ENCODE results near the gene MPND.

MPND gene

DNA sequence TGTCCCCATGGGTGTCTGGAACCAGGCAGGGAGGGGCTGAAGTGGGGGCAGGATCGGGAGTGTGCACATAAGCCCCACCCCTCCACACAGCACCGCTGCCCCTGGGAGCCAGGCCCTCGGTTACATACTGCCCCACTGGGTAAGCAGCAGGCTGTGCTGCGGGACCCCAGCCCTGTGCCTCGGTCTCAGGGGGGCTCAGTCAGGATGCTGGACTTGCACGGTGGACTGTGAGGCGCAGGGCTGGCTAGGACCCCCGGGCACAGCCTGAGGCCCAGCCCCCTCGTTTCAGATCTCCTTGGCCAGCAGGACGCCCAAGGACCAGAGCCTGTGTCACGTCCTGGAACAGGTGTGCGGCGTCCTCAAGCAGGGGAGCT lies 16.3 kb downstream of the MPND start:
- TF ChIP-seq, protein P1, sequence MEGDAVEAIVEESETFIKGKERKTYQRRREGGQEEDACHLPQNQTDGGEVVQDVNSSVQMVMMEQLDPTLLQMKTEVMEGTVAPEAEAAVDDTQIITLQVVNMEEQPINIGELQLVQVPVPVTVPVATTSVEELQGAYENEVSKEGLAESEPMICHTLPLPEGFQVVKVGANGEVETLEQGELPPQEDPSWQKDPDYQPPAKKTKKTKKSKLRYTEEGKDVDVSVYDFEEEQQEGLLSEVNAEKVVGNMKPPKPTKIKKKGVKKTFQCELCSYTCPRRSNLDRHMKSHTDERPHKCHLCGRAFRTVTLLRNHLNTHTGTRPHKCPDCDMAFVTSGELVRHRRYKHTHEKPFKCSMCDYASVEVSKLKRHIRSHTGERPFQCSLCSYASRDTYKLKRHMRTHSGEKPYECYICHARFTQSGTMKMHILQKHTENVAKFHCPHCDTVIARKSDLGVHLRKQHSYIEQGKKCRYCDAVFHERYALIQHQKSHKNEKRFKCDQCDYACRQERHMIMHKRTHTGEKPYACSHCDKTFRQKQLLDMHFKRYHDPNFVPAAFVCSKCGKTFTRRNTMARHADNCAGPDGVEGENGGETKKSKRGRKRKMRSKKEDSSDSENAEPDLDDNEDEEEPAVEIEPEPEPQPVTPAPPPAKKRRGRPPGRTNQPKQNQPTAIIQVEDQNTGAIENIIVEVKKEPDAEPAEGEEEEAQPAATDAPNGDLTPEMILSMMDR (IDR thresholded peaks at IDR 0.05; ENCODE audit: insufficient read depth, missing control alignments): no peak
- no peak for DNase-seq (ENCODE audit: insufficient read length, low spot score)
- FAIRE-seq: no peak

DNA sequence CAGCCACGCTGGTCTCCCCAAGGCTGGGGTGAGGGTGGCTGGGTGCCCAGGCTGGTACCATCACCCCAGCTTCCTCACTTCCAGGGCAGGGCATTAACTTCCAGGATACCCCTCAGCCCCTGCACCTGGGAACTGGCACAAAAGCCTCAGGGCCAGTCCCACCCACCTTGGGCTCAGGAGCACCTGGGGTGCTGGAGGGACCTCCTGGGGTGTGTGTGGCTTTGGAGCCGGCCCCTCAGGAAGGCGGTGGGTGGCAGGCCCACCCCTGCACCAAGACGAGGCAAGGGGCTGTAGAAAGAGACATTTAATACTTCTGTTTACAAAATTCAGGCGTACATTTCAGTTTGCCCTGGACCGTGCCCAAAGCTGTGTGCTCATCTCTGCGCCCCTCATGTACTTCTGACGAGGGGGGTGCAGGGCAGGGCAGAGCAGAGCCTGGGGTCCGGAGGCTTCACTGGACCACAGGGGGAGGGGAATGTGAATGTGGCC lies 16.8 kb downstream of the MPND start:
- DNase-seq (ENCODE audit: insufficient read length, low spot score) (no peak), FAIRE-seq (no peak)
- TF ChIP-seq, protein P1 (IDR thresholded peaks at IDR 0.05; ENCODE audit: insufficient read depth, missing control alignments): no peak

DNA sequence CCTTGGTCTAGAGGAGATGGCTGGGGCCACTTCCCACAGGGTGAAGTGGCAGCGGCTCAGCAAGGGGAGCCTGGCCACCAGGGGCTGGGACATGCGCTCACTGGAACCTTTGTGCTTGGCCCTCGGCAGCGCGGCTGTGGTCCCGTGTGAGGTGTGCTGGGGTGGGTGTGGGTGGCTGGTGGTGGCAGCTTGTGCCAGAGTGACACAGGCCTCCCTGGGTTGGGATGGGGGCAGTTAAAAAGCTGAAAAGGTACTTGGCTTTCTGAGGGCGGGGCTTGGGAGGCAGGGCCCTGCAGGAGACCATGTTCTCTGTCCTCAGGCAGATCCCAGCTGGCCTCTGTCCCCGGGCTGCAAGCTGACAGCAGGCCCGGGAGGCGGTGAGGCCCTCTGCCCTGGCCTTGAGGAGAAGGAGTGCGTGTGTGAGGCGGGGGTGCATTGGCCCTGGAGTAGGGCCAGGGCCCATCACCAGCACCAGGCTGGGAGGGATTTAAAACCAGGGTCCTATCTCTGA lies 17.3 kb downstream of the MPND start:
- TF ChIP-seq, protein P1 (IDR thresholded peaks at IDR 0.05; ENCODE audit: insufficient read depth, missing control alignments): no peak
- FAIRE-seq: no peak
- DNase-seq (ENCODE audit: insufficient read length, low spot score): no peak

DNA sequence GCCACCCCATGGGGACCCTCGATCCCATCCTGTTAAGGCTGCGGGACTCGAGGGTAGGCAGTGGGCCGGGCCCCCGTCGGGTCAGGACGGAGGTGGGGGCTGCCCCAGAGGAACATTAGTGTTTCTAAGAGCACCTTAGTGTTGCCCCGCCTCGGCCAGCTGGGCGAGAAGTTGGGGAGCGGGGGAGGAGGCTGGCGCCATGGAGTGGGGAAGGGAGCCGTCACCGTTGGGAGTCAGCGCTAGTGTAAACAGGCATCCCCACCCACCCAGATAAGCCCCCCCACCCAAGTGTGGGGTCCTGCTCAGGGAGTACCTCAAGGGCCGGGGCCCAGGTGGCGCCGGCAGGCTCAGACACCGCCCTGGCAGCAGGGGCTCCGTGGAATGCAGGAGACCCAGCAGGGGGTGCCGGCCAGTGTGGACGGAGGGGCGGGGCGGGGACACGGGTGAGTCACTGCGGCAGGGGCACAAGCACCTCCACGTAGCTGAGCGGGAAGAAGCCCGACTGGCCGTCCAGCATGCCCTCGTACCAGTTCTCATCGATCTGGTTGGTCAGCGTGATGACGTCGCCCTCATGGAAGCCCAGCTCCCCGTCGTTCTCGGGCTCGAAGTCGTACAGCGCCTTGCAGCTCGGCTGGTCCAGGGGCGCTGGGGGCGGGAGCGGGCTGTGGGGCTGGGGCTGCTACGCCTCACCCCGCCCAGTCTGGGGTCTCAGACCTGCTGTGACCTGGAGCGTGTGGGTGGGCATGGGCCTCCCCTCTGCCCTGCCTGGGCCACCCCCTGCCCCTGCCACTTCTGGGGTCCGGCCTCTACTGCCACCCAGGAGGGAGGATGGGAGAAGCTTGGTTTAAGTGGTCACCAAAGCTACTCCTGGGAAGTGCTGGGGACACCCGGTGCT lies 18.0 kb downstream of the MPND start:
- no peak for FAIRE-seq
- DNase-seq (ENCODE audit: insufficient read length, low spot score): no peak
- TF ChIP-seq, protein P1 (IDR thresholded peaks at IDR 0.05; ENCODE audit: insufficient read depth, missing control alignments): no peak

DNA sequence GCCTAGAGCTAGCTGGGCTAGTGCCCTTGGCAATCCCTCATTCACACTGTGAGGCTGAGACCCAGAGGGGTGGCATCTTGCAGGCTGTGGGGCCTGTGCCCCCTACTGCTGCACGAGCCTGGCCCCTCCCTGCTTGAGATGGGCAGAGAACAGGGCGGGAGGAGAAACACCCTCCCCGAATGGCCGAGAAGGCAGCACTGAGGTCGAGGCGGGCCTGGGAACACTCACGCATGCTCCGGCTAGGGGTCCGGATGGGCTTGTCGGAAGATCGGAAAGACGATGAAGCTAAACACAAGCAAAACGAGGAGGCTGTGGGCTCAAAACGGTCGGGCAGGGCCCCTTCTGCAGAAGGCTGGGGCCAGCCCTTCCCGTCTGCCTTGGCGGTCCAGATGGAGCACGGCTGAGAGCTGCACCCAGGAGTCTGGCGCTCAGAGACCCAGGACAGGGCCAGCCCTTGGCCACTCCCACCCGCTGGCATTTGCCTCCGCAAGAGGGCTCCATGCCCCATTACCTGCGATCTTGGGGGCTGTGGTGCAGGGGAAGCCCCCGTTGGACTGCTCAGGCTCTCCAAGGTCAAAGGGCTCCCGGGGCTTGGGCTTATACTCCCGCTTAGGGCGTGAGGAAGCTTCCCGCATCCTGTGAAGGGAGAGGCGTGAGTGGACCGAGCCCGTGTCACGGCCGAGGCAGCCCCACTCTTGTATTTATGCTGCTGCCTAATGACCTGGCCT lies 18.9 kb downstream of the MPND start:
- FAIRE-seq (no peak), DNase-seq (ENCODE audit: insufficient read length, low spot score) (no peak)
- TF ChIP-seq, protein P1 (IDR thresholded peaks at IDR 0.05; ENCODE audit: insufficient read depth, missing control alignments): no peak

DNA sequence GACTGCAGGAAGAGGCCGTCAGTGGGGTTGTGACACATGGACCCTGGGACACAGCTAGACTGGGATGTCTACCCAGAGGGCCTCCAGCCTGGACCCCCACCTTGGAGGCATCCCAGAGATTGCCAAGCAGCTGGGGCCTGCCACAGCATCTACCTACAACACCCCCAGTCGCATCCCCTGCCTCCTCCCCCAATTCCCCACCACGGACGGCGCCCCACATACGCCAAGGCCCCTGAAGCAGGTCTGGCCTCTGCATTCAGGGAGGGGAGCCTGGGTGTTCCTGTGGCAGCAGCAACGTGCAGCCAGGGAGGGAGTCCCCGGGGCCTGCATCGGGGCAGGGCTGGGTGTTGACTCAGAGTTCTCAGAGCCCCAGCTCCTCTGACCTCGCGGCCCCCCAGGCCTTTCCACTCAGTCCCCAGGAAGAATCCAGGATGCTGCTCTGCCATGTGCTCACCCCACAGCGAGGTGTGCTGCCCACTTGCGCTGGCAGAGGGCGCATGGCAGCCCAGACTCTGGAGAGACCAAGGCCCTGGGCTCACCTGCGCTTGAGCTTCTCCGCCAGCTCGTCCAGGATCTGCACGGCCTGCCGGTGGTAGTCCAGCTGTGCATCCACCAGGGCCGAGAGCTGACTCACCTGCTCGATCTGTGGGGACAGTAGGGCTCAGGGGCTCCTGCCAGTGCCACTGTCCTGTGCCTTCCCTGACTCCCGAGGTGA lies 19.6 kb downstream of the MPND start:
- DNase-seq (ENCODE audit: insufficient read length, low spot score) (no peak), FAIRE-seq (no peak)
- TF ChIP-seq, protein P1 (IDR thresholded peaks at IDR 0.05; ENCODE audit: insufficient read depth, missing control alignments): peak; percentile 9

All from D721Med (cell line).